BJ (cell line): ENCODE results near the gene RAB11FIP4. TPM values are rescaled to one million over a fixed set of nuclear protein-coding genes. Genes with fewer than 3 reads are reported as not detected.

Source experiments
- CTCF ChIA-PET: fragments of 350-600 bp; formaldehyde crosslinking; extraction: SDS; loops from one replicate; lab custom pipeline; 2021; ENCODE audit warnings: antibody characterized with exemption, inconsistent platforms; lab: Yijun Ruan, JAX
- POLR2A ChIA-PET: fragments of 300-600 bp; sonication (Branson Sonifier 250); formaldehyde crosslinking; extraction: SDS; loops from one replicate; lab custom pipeline; 2021; ENCODE audit warnings: antibody characterized with exemption; lab: Charles Lee
- DNase-seq: peaks from one replicate; pipeline ENCODE4 v3.0.0-alpha.2; 2011; ENCODE audit warnings: low read depth
- H3K27me3 ChIP-seq: 2 replicates; pipeline ENCODE4 v1.6.0; 2011; ENCODE audit warnings: low read length; ENCODE audit not compliant: control insufficient read depth, insufficient read depth
- H3K36me3 ChIP-seq: 2 replicates; pipeline ENCODE4 v1.5.1; 2011; ENCODE audit warnings: low read length; ENCODE audit not compliant: control insufficient read depth, insufficient read depth
- H3K4me3 ChIP-seq: 2 replicates; pipeline ENCODE4 v1.5.1; 2011; ENCODE audit warnings: low read depth, mild to moderate bottlenecking, control low read depth, low read length
- CTCF ChIP-seq: IDR thresholded peaks from 2 replicates; pipeline ENCODE4 v1.5.1; 2011; ENCODE audit warnings: low read depth, mild to moderate bottlenecking, control low read depth, inconsistent platforms, low read length, moderate library complexity; ENCODE audit not compliant: insufficient read depth
- polyA plus RNA-seq: library from polyadenylated mRNA; depleted of rRNA; stranded (reverse); fragments of >200 nt; gene quantifications from 2 replicates; pipeline ENCODE4 v1.2.3, GENCODE V29; 2011

RAB11FIP4 gene
- polyA plus RNA-seq, 1 experiment: 0.15 TPM

- Histone ChIP-seq H3K27me3 (peaks cover 14% of the 10 kb centered on the region), H3K4me3 (no peak overlapping the region), H3K36me3 (no peaks in the 10 kb centered on the region)
- POLR2A ChIA-PET: no interaction called here
- DNase-seq: no peak
- no peak for TF ChIP-seq CTCF
- CTCF ChIA-PET: interaction anchor here (0.9 kb wide), 1 partner anchor 14 kb away, joined by 3 read pairs; no protein-coding TSS in a partner anchor
Observed at GRCh38 chr17:31475378-31476162, 84.1 kb downstream of the RAB11FIP4 start.

GRCh38 chr17:31476525-31477416 is 85.3 kb downstream of the RAB11FIP4 start:
- no peak for TF ChIP-seq CTCF
- no peak for DNase-seq
- Histone ChIP-seq H3K36me3 (no peaks in the 10 kb centered on the region), H3K4me3 (no peak overlapping the region), H3K27me3 (peaks cover 20% of the 10 kb centered on the region)
- ChIA-PET CTCF (no interaction called here), POLR2A (interaction anchor here (0.6 kb wide), 1 partner anchor 113 kb away, joined by 3 read pairs; no protein-coding TSS in a partner anchor)

DNA sequence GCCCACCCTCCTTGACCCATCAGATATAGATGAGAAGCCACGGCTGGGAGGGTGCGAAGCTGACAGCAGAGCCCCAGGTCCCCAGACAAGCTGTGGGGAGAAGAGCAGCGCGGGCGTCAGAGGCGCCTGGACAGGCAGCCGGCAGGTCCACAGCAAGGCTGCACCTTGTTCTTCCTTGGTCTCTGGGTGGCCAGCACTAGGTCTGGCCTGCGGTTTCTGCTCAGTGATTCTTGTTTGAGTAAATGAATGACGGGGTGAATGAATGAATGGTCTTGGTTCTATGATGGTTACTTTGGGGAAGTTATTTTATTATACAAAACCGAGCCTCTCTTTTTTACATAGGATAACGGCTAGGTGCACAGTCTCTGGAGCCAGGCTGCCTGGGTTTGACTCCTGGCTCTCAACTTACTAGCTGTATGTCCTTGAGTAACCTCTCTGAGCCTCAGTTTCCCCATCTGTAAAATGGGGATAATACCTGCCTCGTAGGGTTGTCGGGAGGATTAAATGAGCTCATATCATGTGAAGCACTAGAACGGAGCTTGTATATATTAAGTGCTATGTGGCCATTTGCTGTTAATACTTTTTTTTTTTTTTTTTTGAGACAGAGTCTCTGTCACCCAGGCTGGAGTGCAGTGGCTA is 86.1 kb downstream of the RAB11FIP4 start:
- Histone ChIP-seq H3K4me3 (no peak overlapping the region), H3K27me3 (peaks cover 23% of the 10 kb centered on the region), H3K36me3 (no peaks in the 10 kb centered on the region)
- POLR2A ChIA-PET: no interaction called here
- DNase-seq: no peak
- CTCF ChIA-PET: interaction anchor here (1.2 kb wide), 1 partner anchor 10 kb away, joined by 3 read pairs; no protein-coding TSS in a partner anchor
- no peak for TF ChIP-seq CTCF

DNA sequence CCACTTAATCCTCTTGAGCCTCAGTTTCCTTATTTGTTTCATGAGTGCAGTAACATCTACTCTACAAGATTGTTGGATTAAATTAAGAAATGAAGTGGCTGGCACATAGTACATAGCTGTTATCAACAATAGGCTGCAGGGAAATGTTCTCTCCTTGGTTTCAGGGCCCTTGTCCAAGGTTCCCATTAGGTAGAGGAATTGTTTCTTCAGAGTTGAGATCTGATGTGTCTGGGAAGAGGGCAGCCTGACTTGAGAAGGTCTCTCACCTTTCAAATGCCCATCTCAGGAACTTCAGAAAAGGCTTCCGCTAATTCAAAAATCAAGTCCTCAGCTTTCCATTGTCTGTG is 87.6 kb downstream of the RAB11FIP4 start:
- ChIA-PET CTCF (interaction anchor here (1.2 kb wide), 1 partner anchor 11 kb away, joined by 3 read pairs; no protein-coding TSS in a partner anchor), POLR2A (no interaction called here)
- Histone ChIP-seq H3K4me3 (no peak overlapping the region), H3K36me3 (no peaks in the 10 kb centered on the region), H3K27me3 (peaks cover 22% of the 10 kb centered on the region)
- DNase-seq: no peak
- no peak for TF ChIP-seq CTCF

DNA sequence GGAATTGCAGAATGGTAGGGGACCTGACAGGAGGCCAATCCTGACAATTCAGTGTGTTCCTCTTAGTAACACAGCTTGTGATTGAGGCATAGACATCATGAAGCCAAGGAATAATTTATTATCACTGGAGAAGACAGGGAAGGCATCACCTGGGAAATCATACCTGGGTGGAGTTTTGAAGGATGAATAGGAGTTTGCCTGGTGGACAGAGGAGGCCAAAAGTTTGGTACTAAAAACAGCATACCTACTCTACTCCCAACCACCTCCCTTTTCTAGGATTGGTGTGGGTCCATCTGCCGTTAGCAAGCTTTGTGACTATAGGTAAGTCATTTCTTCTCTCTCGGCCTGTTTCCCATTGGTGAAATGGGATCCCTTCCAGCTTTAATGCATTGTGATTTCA is 88.0 kb downstream of the RAB11FIP4 start:
- H3K36me3 ChIP-seq: no peaks in the 10 kb centered on the region
- no peak for TF ChIP-seq CTCF
- H3K27me3 ChIP-seq: peaks cover 22% of the 10 kb centered on the region
- no peak for DNase-seq
- no peak overlapping the region for H3K4me3 ChIP-seq
- ChIA-PET CTCF (interaction anchor here (0.7 kb wide), 1 partner anchor 41 kb away, joined by 3 read pairs; no protein-coding TSS in a partner anchor), POLR2A (no interaction called here)
